Tongue (tissue), 2 donors: ENCODE measurements around the gene DOCK4. TPM values are rescaled to one million over a fixed set of nuclear protein-coding genes. Genes with fewer than 3 reads are reported as not detected.

Experiments
- DNase-seq: peaks from one replicate; pipeline ENCODE4 v3.0.0-alpha.2; 2015
- total RNA-seq: library from RNA; depleted of rRNA; stranded (reverse); fragments of >200 nt; gene quantifications from one replicate; pipeline ENCODE4 v1.2.3, GENCODE V29; 2014

DOCK4 gene
- total RNA-seq, 1 donor from 2014 or later, result 34.9 TPM

DNA sequence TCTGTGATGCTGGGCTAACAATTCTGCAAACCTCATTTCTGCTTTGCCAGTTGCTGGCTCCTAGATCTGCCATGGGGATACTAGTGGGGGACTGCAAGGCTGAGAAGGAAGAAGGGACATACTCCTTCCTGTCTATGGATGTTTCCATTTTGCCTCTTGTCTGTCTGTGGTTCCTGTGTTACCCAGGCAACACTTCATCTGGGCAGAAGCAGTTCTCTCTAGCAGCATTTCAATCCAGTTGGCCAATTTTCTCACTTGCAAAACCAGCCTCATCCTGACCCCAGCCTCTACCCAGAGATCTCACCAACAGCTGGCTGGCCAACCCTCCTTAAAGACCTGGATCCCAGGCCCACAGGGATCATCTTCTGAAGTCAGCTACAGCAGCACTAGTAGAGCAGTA lies 131.7 kb downstream of the DOCK4 start:
- DNase-seq, result no peak

DNA sequence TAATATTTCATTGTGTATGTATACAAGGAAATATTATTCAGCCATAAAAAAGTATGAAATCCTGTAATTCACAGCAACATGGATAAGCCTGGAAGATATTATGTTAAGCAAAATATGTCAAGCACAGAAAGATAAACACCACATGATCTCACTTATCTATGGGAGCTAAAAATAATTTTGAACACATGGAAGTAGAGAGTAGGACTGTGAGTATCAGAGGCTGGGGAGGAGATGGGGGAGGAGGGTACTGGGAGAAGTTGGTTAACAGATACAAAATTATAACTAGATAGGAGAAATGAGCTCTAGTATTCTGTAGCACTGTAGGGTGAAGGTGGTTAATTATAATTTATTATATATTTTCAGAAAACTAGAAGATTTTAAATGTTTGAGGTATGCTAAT lies 132.7 kb downstream of the DOCK4 start:
- no peak for DNase-seq

DNA sequence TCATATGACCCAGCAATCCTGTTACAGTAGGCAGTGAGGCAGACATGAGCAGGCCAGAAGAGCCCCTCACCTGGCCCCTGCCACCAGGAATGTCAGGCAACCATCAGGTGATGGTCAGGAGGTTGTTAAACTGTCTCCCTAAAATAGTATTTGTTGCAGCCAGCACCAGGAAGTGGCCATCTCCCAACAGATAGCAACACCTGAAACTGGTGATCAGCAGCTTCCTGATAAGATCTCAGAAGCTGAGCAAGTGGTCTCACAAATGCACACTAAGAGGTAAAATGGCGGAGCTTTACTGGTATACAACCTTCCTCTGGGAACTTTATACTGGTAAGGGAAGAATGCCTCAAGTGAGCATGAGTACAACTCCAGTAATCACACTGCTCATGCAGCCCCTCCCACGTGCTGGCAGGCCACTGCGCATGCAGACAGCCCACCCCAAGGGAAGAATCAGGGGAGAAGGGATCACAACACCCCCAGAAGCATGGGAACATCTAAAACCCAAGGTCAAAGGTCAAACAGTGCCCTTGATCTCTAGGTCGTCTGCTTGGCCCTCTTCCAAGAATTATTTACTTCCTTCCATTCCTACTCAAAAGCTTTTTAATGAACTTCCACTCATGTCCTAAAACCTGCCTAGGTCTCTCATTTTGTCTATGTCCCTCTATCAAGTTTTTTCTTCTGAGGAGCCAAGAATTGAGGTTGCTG lies 133.5 kb downstream of the DOCK4 start:
- no peak for DNase-seq

DNA sequence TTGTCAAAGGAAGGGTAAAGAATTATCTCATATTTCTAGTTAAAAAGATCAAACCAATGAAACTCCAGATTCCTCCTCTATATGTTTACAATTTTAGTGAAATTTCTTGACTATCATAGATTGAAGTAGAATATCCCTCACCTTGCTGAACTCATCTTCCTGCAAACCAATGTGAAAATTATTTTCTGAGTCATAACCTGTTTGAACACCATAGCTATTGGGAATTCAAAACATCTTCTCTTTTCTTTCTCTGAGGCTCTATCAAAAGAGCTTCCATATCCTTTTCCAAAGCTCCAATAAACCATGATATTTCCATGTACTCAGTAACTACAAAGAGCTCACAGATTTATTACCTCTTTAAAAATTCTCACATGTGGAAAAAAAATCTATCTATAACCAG lies 134.3 kb downstream of the DOCK4 start:
- DNase-seq, result no peak

DNA sequence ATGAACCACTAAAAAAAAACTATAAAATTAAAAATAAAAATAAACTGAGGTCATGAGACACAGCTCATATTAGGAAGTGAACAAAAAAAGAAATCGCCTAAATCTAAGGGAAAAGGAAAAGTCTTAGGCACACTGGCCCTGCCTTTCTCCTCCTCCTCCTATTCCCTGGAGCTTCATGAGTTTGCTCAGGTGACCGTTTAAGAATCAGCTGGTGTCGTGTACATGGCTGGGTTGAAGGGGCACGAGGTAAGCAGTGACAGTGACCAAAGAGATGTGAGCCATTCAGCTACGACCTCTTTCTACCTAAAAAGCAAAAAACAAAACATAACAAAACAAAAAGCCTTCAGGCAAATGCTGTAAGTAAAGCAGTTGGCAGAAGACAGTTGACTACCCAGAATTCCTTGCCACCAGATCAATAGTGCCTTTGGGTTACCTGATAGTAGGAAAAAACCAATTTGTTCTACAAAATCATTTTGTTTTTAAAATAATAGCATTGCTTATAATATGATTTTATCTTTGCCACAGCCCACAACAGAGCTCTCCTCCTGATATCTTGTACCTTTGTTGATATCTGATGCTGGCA lies 135.4 kb downstream of the DOCK4 start:
- DNase-seq, result no peak

DNA sequence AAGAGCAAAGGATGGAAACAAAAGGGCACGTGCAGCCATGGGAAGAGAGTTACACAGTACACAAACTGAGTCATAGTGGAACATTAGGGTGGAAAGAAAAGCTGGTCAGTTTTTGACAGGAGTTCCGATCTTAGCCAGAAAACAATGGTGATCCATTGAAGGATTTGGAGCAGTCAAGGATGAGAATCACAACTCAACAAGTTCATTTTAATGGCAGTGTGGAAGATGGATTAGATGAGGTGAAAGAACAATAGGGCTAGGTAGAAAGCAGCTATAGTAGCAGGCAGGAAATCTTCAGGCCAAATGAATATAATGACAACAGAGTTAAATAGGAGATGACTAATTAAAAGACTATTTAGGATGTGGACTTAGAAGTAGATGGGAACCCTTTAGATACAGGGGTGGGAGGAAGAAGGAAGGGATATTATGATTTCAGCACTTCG lies 136.3 kb downstream of the DOCK4 start:
- no peak for DNase-seq

DNA sequence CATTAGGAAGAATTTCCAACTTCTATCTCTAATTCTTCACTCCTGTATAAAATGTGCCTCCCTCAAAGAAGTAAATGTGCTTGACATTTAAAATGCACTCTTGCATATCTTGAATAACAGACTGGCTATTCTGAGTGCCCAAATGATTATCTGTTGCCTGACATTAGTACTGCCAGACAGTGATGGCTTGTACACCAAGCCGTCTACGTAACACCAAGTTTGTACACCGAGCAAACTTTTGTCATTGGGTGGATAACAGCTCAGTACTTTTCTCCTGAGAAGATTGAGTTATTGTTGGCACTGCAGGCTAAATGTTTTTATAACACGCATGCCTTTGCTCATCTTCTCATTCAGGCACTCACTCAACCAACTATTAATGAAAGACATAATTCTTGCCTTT lies 137.2 kb downstream of the DOCK4 start:
- no peak for DNase-seq

DNA sequence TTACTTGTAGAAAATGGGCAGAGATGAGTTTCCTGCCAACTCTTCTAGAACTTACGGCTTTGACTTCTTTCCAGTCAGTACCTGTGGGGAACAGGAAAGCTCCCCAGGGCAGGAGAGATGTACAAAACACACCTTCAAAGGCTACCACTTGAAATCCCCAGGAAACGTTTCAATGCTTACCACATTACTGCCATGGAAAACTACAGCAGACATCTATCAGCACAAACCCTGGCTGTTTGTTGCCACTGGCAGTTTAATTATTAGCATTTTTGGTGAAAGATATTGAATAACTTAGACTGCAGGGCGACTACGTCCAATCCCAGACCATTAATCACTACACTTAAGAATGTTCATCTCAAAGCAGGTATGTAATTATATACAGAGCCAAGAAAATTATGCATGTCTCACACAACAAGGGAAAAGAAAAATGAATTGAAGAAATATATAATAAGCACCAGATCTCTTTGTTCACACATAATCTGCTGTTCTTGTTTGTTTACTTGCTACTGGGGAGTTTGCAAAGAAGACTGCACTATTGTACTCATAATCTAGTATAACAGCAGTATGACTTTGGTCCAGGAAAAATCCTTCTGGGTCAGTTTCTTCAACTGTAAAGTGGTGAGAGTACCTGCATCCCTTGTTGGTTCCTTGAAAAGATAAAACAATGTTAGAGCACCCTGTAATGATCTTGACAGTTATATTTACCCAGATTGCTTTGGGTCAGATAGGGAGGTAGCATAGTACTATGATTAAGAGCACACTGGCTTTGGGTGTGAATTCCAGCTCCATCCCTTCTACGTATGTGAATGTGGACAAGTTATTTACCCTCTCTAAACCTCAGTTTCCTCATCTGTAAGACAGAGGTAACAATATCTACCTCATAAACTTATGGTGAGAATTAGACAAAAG lies 138.3 kb downstream of the DOCK4 start:
- no peak for DNase-seq

DNA sequence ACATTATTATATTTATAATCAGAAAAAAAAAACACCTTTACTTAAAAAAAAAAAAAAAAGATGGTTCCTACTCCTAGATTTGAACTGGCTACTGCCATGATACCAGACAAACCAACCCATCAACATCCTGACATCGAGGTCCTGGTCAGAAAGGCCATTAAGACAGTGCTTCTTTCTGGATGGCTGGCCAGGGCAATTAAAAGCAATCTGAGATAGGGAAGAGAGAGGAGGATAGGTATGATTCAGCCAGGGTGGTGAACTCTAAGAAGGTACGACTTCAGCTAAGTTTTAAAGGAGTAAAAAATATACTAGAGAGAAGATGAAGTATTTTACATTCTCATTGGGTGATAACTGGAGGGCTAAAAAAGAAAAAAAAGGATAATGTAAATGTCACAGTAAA lies 139.0 kb downstream of the DOCK4 start:
- no peak for DNase-seq

DNA sequence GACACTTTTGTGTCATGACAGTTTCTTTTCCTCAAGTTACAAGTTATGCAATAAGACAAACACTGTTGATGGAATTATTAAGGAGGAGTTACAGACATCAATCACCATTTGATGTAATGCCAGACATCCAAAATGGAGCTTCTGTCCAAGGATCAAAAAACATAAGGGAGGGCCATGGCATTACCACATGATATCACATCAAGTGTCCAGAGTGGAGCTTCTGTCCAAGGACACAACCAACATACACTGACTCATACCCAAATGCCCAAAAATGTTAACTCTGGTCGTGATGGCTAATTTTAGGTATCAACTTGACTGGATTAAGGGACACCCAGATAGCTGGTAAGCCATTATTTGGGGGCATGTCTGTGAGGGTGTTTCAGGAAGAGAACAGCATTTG lies 140.4 kb downstream of the DOCK4 start:
- DNase-seq, result no peak

DNA sequence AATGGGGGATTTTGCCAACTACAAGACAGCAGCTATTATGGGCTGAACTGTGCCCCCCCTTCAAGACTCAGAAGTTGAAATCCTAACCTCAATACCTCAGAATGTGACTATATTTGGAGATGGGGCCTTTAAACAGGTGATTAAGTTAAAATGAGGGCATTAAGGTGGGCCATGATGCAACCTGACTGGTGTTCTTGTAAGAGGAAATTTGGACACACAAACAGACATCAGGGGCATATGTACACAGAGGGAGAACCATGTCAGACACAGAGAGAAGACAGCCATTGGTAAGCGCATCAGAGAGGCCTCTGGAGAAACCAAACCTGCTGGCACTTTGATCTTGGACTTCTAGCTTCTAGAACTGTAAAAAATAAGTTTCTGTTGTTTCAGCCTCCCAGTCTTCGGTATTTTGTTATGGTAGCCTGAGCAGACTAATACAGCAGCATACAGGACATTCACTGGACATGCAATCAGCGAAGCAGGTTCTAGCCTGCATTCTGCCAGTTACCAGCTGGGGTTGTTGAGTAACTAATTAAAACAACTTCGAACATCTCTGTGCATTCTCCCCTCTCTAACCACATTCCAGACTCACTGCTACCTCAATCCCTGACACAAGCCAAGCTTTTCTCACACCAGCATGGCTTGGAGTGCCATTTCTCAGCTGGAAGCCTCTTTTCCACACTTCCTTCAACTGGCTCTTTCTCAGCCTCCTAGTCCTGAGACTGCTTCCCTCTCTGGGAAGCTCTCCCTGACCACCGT lies 141.4 kb downstream of the DOCK4 start:
- DNase-seq, result no peak

DNA sequence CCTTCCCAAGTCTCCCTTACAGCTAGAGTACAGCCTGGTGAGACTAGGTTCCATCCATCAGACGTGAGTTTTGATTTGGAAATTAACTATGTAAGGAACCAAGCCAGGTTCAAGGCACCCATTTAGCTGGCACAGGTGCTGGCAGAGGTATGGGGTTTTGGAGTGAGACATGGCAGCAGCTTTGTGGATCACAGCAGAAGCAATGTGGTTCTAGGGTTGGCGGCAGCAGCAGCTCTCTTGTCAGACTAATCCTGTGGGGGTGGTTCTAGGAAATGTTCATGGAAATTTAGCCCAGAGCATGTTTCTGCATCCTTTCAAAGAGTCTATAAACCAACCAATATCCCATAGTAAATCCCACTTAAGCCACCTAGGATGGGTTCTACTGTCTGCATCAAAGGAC lies 142.2 kb downstream of the DOCK4 start:
- DNase-seq, result no peak

DNA sequence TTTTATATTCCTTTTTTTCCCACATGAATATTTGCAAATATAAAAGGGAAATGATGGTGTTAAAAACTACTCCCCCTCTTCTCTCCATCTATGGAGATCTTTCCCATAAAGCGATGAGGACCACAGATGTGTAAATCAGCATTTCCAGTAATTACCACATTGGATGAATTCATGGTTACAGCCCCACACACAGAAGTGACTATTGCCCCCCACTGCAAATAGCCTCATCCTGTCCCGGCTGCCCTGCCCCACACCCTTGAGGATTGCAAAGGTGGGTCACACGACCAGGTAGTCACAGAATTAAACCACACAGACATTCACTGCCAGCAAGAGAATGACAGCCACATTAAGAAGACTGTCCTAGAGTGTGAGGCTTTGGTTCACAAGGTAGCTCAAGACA lies 145.1 kb downstream of the DOCK4 start:
- DNase-seq, result no peak

DNA sequence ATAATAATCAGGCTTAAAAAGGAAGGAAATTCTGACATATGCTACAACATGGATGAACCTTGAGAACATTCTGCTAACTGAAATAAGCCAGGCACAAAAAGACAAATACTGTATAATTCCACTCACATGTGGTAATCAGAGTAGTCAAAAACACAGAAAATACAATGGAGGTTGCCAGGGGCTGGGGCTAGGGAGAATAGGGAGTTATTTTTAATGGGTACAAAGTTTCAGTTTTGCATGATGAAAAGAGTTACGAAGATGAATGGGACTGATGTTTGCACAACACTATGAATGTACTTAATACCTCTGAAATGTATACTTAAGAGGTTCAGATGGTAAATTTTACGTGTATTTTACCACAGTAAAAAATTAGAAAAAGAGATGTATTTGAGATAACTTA lies 145.6 kb downstream of the DOCK4 start:
- peak; percentile 28 for DNase-seq

DNA sequence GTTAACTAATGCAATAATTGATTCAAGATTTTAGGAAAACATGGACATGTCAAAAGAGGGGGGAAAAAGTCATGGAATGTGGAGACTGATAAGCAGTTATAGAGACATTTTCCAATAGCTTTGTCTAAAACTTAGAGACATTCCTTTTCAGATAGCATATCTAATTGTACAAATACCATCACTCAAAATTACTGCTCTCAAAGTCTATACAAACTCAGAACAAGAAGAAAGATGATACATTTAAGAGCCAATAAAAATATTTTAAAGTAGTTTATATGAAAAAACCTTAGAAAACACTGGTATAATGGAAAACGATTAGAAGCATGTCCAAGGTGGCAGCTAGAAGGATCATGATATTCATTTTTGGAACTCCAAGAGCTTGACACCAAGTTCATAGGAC lies 146.5 kb downstream of the DOCK4 start:
- DNase-seq, result no peak

DNA sequence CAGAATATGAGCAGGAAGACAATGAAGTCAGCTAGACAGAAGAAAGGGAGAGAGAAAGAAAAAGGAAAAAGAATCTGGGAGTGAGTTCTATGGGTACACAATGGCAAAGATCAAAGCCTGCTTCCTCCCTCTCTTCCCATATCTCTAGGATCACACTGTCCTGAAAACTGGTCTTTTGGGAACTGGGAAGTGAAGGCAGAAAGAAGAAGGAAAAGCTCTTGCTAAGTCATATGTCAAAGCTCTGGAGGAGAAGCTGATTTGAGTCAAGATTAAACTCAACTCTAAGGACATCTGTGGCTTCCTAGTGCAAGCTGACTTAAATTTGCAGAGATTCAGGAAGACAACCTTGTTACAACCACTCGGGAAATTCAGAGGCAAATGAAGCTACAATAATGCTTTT lies 147.5 kb downstream of the DOCK4 start:
- DNase-seq, result no peak

DNA sequence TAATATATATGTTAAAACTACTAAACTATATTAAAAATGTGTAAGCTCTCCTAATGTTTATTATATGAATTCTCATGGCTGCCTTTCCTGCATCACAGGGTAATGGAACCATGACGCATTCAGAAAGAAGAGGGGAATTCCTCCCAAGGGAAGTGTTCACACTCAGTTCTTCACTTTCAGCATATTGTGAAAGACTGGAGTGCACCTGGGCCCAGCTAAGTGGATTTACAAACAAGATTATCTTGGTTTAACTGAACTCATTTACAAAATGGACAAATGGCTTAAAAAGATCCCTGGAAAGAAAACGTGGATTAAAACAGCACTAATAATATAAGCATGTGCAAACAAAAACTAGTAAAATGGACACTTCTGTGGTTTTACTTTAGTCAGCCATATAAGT lies 149.8 kb downstream of the DOCK4 start:
- DNase-seq, result peak; percentile 39

DNA sequence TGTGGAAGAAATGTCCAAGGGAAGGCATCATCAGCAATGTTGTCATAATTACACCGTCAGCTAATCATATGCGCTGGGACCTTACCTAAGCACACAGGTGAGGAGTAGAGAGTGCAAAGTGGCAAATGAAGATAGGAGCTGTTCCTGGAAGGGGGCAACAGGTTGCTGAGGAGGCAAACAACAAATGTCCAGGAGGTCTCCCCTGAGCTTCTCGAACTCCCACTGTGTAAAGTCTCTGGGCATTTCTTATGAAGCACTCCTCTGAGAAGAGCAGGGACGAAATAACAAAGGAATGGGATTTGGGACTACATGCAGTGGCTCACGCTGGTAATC lies 152.5 kb downstream of the DOCK4 start:
- no peak for DNase-seq

DNA sequence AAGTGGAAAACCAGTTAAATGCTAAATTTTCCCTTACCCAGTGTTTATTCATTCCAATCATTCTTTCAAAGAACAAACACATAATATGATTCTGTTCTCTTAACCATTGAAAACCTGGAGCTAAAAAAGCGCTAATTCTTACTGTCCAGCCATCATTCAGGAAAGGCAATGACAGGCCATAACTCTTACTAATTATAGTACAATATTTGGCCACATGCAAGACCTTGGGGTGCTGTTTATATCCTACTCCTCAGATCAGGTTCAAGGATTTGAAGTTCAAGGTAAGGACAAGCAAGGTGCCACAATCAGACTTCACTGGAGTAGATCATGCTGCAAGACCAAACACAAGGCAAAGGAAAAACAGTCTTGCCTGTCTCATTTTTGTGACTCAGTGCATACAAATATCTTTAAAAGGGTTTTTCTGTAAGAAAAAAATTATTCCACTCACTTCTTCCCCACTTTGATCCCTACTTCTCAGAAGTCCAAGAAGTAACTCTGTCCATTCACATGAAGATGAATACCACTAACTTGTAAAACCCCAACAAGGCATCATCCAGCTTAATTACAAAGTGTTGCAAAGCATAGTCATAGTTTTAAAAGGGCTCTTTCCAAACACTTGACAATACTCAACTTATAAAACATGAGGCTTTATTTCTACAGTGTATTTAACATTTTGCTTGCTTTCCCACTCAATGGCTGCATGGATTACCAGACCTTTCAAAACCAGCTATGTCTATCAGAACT lies 153.0 kb downstream of the DOCK4 start:
- DNase-seq, result no peak

DNA sequence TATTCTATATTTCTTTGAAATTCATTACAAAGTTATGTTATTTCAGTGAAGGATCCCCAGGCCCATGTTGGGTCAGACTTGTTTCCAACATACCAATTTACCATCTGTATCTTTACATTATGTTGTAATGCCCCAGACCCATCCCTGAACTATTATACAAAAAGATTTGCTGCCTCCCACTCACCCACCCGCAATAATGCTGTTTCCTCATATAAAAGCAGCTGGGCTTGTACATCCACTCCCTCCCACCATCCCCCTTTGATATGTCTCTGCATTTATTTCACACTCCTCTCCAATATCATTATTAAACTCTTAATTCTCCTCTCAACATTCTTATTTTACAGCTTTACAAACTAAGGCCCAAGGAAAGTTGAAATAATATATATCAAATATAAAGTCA lies 153.7 kb downstream of the DOCK4 start:
- no peak for DNase-seq

DNA sequence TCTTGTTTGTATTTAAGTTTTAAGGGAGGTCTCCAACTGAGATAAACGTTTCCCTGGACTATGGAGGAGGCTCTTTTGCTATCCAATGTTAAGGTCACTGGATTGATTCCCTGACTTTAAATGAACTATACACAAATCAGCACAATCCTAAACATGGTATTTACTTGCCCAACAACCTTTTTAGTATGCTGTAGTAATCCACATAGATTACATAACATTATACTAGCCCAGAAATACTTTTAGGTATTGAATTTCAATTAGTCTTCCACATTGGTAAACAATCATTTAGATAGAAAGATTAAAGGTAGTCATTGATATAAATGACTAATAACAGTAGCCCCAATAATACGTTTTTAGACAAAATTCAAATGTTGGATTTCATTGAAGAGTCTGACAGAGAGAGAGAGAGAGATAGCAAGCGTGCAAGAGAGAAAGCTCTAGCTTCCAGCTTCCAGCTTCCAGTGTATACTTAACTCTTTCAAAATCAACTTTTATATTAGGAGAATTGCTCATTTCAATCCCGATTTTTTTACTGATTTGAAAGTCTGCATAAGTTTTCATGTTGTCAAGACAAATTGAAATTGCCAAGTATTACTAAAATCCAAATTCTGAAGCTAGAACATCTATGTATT lies 155.8 kb downstream of the DOCK4 start:
- no peak for DNase-seq
